A673 (cell line): ENCODE results near the gene C11orf68.

Source experiments
- CTCF ChIP-seq: fragments of 300-800, 200-600 bp; sonication (generic); conservative IDR thresholded peaks from 2 replicates; pipeline ENCODE4 v1.5.1; 2017; ENCODE audit warnings: low read depth, mild to moderate bottlenecking, antibody characterized with exemption, low read length, moderate library complexity, mixed read lengths
- EZH2 ChIP-seq: fragments of 200-600 bp; sonication (generic); IDR thresholded peaks from 2 replicates; pipeline ENCODE4 v1.6.1; 2017; ENCODE audit warnings: borderline replicate concordance, low read depth, mild to moderate bottlenecking, mixed read lengths, antibody characterized with exemption, low read length; ENCODE audit not compliant: poor library complexity, severe bottlenecking

DNA sequence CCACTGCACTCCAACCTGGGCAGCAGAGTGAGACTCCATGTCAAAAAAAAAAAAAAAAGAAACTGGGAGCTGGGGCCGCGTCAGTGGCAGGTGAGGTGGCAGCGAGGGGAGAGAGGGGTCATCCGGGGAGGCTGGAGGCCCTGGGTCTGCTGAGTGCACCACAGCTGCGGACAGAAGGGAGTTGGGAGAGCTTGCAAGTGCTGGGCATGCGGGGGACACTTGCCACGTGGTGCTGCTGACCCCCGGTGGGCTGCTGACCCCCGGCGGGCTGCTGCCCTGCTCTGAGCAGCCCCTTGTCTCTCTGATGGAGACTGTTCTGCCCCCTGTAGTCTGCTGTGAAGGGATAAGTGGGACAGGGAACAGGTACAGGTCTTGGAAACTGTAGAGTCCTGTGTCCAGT lies 3.0 kb upstream of the C11orf68 start:
- TF ChIP-seq CTCF (no peak), EZH2 (no peak)
